Kidney (tissue), 14 donors: ENCODE data around the gene ZBTB21. TPM values are rescaled to one million over a fixed set of nuclear protein-coding genes. Genes with fewer than 3 reads are reported as not detected.

Experiments used
- DNase-seq, 5 donors: peaks; one replicate each; pipeline ENCODE4 v3.0.0-alpha.2; 2013 to 2020
- FAIRE-seq: peaks from 2 replicates; lab custom pipeline; 2012; peaks lifted over from hg19 to GRCh38; lab: Jason Lieb, UNC
- H3K27ac ChIP-seq, 2 donors: one replicate each; pipeline ENCODE4 v1.7.0; 2013; ENCODE audit warnings: low read depth in 2 of 2, low read length in 2 of 2, inconsistent platforms in 1 of 2
- H3K27me3 ChIP-seq: one replicate; pipeline ENCODE4 v1.7.1; 2013; ENCODE audit warnings: low read length, inconsistent platforms; ENCODE audit not compliant: control insufficient read depth, insufficient read depth
- H3K36me3 ChIP-seq, 3 donors: one replicate each; pipeline versions ENCODE4 v1.7.0 to v1.7.1; 2013; ENCODE audit warnings: low read length in 3 of 3, control low read depth in 1 of 3, inconsistent platforms in 1 of 3; ENCODE audit not compliant: insufficient read depth in 3 of 3, control insufficient read depth in 2 of 3
- H3K4me1 ChIP-seq, 3 donors: one replicate each; pipeline versions ENCODE4 v1.7.0 to v1.7.1; 2013; ENCODE audit warnings: low read length in 3 of 3, inconsistent platforms in 1 of 3, low read depth in 1 of 3; ENCODE audit not compliant: control insufficient read depth in 2 of 3, insufficient read depth in 2 of 3
- H3K4me3 ChIP-seq, 3 donors: one replicate each; pipeline versions ENCODE4 v1.7.0 to v1.8.1; 2013; ENCODE audit warnings: low read length in 3 of 3, control low read depth in 1 of 3, inconsistent platforms in 1 of 3
- H3K9ac ChIP-seq, 3 donors: one replicate each; pipeline versions ENCODE4 v1.7.0 to v1.7.1; 2013; ENCODE audit warnings: low read length in 3 of 3, control low read depth in 1 of 3, inconsistent platforms in 1 of 3
- H3K9me3 ChIP-seq, 3 donors: one replicate each; pipeline versions ENCODE4 v1.7.0 to v1.7.1; 2013; ENCODE audit warnings: low read length in 3 of 3, control low read depth in 1 of 3, inconsistent platforms in 1 of 3; ENCODE audit not compliant: control insufficient read depth in 2 of 3, insufficient read depth in 1 of 3
- CTCF ChIP-seq: IDR thresholded peaks from 3 replicates; pipeline ENCODE4 v1.5.1; 2012; ENCODE audit warnings: mild to moderate bottlenecking, moderate library complexity, borderline replicate concordance; ENCODE audit not compliant: insufficient read depth; ENCODE audit errors: extremely low read depth
- intact Hi-C: fragments of 100-400 bp; cut with DNase I; formaldehyde crosslinking; loops from one replicate; pipeline ENCODE4 v1.11.1; 2022
- polyA plus RNA-seq: library from polyadenylated mRNA; stranded (reverse); fragments of 350-450 nt; fragmentation: Illumina TruSeq; extraction: RNeasy Lipid Tissue Mini Kit (QIAGEN cat#74804); gene quantifications from one replicate; pipeline ENCODE4 v1.2.3, GENCODE V29; 2014; ENCODE audit warnings: low read depth, low replicate concordance; ENCODE audit not compliant: insufficient read depth
- total RNA-seq: library from RNA; stranded (reverse); fragmentation: NEBNext Ultra II Directional; extraction: Animal tissue kit (Norgen Biotek cat#: 25700); gene quantifications from one replicate; pipeline ENCODE4 v1.2.1, GENCODE V29; 2021
- donor health status: control.
- donor health status: control.
- donor health status: control.
- donor health status: control.
- donor health status: control.
- donor health status: DM: yes; HTN: yes; CAD: no.
- donor health status: Normal renal cell carcinoma (clear cell type).

The ZBTB21 gene
- total and polyA plus RNA-seq, 2 donors from 2014 or later = 2.3 to 16.0 TPM

- intact Hi-C loops = no loop called here
- FAIRE-seq = no peak
- H3K9me3 ChIP-seq = no peaks in the 10 kb centered on the region
These were observed 5.6 kb downstream of the ZBTB21 start for GRCh38 chr21:42004406-42005199.

GRCh38 chr21:42003051-42003461 lies 7.1 kb downstream of the ZBTB21 start:
- Histone ChIP-seq H3K27me3 (no peaks in the 10 kb centered on the region), H3K9ac (no peak overlapping the region), H3K4me3 (no peak overlapping the region), H3K9me3 (no peaks in the 10 kb centered on the region), H3K27ac (no peak overlapping the region), H3K4me1 (no peaks in the 10 kb centered on the region), H3K36me3 (peaks cover 2 to 15% (median 8%) of the 10 kb centered on the region in 3 donors)
- intact Hi-C loops = no loop called here
- FAIRE-seq (no peak), DNase-seq (no peak)
- TF ChIP-seq CTCF = no peak

More at GRCh38 chr21:42004406-42005199, 5.6 kb downstream of the ZBTB21 start:
- no peak overlapping the region for H3K4me3 ChIP-seq
- peaks cover 2 to 15% (median 8%) of the 10 kb centered on the region in 3 donors for H3K36me3 ChIP-seq
- H3K27me3 ChIP-seq = no peaks in the 10 kb centered on the region
- DNase-seq = no peak
- H3K27ac ChIP-seq = no peak overlapping the region
- no peak overlapping the region for H3K9ac ChIP-seq
- peaks cover 0 to 5% (median 2%) of the 10 kb centered on the region in 3 donors for H3K4me1 ChIP-seq
- no peak for TF ChIP-seq CTCF

- no peaks in the 10 kb centered on the region for H3K9me3 ChIP-seq
- intact Hi-C loops = no loop called here
- H3K4me1 ChIP-seq = no peaks in the 10 kb centered on the region
- no peak for FAIRE-seq
- TF ChIP-seq CTCF = no peak
- no peaks in the 10 kb centered on the region for H3K27me3 ChIP-seq
- H3K27ac ChIP-seq = no peak overlapping the region
- no peak overlapping the region for H3K9ac ChIP-seq
- DNase-seq = no peak
- H3K4me3 ChIP-seq = no peak overlapping the region
- peaks cover 2 to 12% (median 8%) of the 10 kb centered on the region in 3 donors for H3K36me3 ChIP-seq
These were observed 7.7 kb downstream of the ZBTB21 start for GRCh38 chr21:42002421-42002958.
